Nephron progenitor cell (in vitro differentiated cells): ENCODE measurements around the gene ATP8A1.
"Not testable (repeated sequence)": the region's sequence is repeated elsewhere in the genome, so short reads cannot be mapped to it uniquely, and the experiment has no call there.

Experiments used
- DNase-seq: peaks from one replicate; pipeline ENCODE4 v3.0.0; 2021
- H3K27ac Mint-ChIP-seq: 2 replicates; pipeline ENCODE4 v1.8.0; 2021; ENCODE audit warnings: mild to moderate bottlenecking, moderate library complexity, mixed read lengths
- H3K27me3 Mint-ChIP-seq: 2 replicates; pipeline ENCODE4 v1.8.0; 2021; ENCODE audit warnings: mild to moderate bottlenecking, low read depth, mixed read lengths; ENCODE audit not compliant: poor library complexity
- H3K36me3 Mint-ChIP-seq: 2 replicates; pipeline ENCODE4 v1.8.0; 2021; ENCODE audit warnings: low read depth, mixed read lengths
- H3K4me1 Mint-ChIP-seq: 2 replicates; pipeline ENCODE4 v1.8.0; 2021; ENCODE audit warnings: mixed read lengths
- H3K4me3 Mint-ChIP-seq: 2 replicates; pipeline ENCODE4 v1.8.0; 2021; ENCODE audit warnings: mild to moderate bottlenecking, moderate library complexity, mixed read lengths
- H3K9me3 Mint-ChIP-seq: 2 replicates; pipeline ENCODE4 v1.8.0; 2021; ENCODE audit warnings: mild to moderate bottlenecking, moderate library complexity, mixed read lengths
- TF ChIP-seq, protein P1 (sequence below): fragments of 200-600 bp; sonication (generic); IDR thresholded peaks from 2 replicates; pipeline ENCODE4 v1.5.0; 2021; ENCODE audit warnings: antibody characterized with exemption

ATP8A1 gene

GRCh38 chr4:42390622-42391354 is 266.1 kb downstream of the ATP8A1 start:
- no peak overlapping the region for H3K4me3 Mint-ChIP-seq
- H3K4me1 Mint-ChIP-seq = peaks cover 30% of the 10 kb centered on the region
- DNase-seq = no peak
- TF ChIP-seq, protein P1, sequence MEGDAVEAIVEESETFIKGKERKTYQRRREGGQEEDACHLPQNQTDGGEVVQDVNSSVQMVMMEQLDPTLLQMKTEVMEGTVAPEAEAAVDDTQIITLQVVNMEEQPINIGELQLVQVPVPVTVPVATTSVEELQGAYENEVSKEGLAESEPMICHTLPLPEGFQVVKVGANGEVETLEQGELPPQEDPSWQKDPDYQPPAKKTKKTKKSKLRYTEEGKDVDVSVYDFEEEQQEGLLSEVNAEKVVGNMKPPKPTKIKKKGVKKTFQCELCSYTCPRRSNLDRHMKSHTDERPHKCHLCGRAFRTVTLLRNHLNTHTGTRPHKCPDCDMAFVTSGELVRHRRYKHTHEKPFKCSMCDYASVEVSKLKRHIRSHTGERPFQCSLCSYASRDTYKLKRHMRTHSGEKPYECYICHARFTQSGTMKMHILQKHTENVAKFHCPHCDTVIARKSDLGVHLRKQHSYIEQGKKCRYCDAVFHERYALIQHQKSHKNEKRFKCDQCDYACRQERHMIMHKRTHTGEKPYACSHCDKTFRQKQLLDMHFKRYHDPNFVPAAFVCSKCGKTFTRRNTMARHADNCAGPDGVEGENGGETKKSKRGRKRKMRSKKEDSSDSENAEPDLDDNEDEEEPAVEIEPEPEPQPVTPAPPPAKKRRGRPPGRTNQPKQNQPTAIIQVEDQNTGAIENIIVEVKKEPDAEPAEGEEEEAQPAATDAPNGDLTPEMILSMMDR = no peak
- no peaks in the 10 kb centered on the region for H3K36me3 Mint-ChIP-seq
- peaks cover 33% of the 10 kb centered on the region for H3K27me3 Mint-ChIP-seq
- H3K27ac Mint-ChIP-seq = no peak overlapping the region
- H3K9me3 Mint-ChIP-seq = no peaks in the 10 kb centered on the region

- TF ChIP-seq, protein P1 = no peak
- DNase-seq = no peak
- Mint-ChIP-seq H3K27me3 (peaks cover 4% of the 10 kb centered on the region), H3K4me3 (no peak overlapping the region), H3K27ac (no peak overlapping the region), H3K9me3 (no peaks in the 10 kb centered on the region), H3K36me3 (no peaks in the 10 kb centered on the region), H3K4me1 (peaks cover 5% of the 10 kb centered on the region)
Measured at GRCh38 chr4:42385516-42385915, 271.4 kb downstream of the ATP8A1 start.

DNA sequence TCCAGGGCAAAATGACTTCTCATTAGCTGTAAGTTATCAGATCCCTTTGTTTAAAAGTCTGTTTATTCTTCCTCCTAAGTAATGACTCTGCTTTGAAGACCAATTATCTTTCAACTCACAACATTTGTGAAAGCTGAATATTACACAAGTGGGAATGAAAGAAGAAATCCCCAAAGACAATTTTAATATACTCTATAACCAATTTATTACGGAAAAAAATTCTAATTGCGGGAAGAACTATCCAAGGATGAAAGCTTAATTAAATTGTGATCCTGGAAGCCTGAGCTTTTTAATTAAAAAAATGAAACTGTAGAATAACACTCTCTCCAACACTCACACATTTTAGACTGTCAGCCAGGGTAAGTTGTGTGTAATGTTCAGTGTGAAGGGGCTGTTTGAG is 275.2 kb downstream of the ATP8A1 start:
- no peak overlapping the region for H3K4me3 Mint-ChIP-seq
- no peaks in the 10 kb centered on the region for H3K4me1 Mint-ChIP-seq
- H3K27me3 Mint-ChIP-seq = no peaks in the 10 kb centered on the region
- peaks cover 4% of the 10 kb centered on the region for H3K36me3 Mint-ChIP-seq
- no peak overlapping the region for H3K27ac Mint-ChIP-seq
- TF ChIP-seq, protein P1 = no peak
- no peak for DNase-seq
- H3K9me3 Mint-ChIP-seq = peaks cover 5% of the 10 kb centered on the region

- H3K27me3 Mint-ChIP-seq = no peaks in the 10 kb centered on the region
- H3K36me3 Mint-ChIP-seq = peaks cover 4% of the 10 kb centered on the region
- H3K4me1 Mint-ChIP-seq = no peaks in the 10 kb centered on the region
- H3K4me3 Mint-ChIP-seq = no peak overlapping the region
- H3K9me3 Mint-ChIP-seq = peaks cover 20% of the 10 kb centered on the region
- TF ChIP-seq, protein P1 = no peak
- no peak for DNase-seq
- no peak overlapping the region for H3K27ac Mint-ChIP-seq
Measured at GRCh38 chr4:42377497-42377896, 279.4 kb downstream of the ATP8A1 start.

DNA sequence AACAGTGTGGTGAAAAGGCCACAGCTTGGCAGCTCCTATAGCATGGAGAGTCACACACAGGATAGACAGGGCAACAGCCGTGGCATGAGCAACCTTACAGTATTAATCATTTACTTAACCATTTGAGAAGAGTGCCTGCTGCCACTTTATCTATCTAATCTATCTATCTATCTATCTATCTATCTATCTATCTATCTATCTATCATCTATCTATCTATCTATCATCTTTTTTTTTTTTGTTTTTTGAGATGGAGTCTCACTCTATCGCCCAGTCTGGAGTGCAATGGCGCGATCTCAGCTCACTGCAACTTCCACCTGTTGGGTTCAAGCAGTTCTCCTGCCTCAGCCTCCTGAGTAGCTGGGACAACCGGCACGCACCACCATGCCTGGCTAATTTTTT is 284.6 kb downstream of the ATP8A1 start:
- not testable (repeated sequence) for DNase-seq, H3K27me3 Mint-ChIP-seq, H3K4me3 Mint-ChIP-seq, H3K36me3 Mint-ChIP-seq, H3K27ac Mint-ChIP-seq, H3K4me1 Mint-ChIP-seq
- H3K9me3 Mint-ChIP-seq = peaks cover 15% of the 10 kb centered on the region

- Mint-ChIP-seq H3K9me3 (peaks cover 15% of the 10 kb centered on the region), H3K27me3 (peaks cover 3% of the 10 kb centered on the region), H3K4me1 (no peaks in the 10 kb centered on the region), H3K27ac (no peak overlapping the region), H3K4me3 (no peak overlapping the region), H3K36me3 (no peaks in the 10 kb centered on the region)
- TF ChIP-seq, protein P1 = peak; percentile 54
- DNase-seq = no peak
Measured at GRCh38 chr4:42371305-42372252, 285.3 kb downstream of the ATP8A1 start.
